IMR-90 (cell line): ENCODE data around the gene GCN1. TPM values are rescaled to one million over a fixed set of nuclear protein-coding genes. Genes with fewer than 3 reads are reported as not detected.

Experiments
- ATAC-seq: fragments of 200-7000 bp; cut with Tn5 transposase; 2 replicates; pipeline ENCODE4 v1.9.1; 2020; ENCODE audit warnings: low read depth, mild to moderate bottlenecking, moderate library complexity
- BruUV-seq: library from RNA; stranded (reverse); fragments of 400-500 nt; replicated peaks from 2 replicates; lab custom pipeline; 2021; lab: Mats Ljungman, UMichigan
- CTCF ChIA-PET: fragments of 300-600 bp; formaldehyde crosslinking; extraction: SDS; loops from one replicate; lab custom pipeline; 2021; ENCODE audit warnings: antibody characterized with exemption; lab: Yijun Ruan, JAX
- POLR2A ChIA-PET: fragments of 300-600 bp; sonication (Branson Sonifier 250); formaldehyde crosslinking; loops from one replicate; lab custom pipeline; 2022; ENCODE audit warnings: antibody characterized with exemption; ENCODE audit not compliant: unreplicated experiment; lab: Charles Lee
- DNase-seq: peaks from one replicate; pipeline ENCODE4 v3.0.0; 2013
- H2AFZ ChIP-seq: replicated peaks from 2 replicates; pipeline ENCODE3; 2013; ENCODE audit warnings: low read length, mild to moderate bottlenecking; ENCODE audit not compliant: poor library complexity
- H2AK5ac ChIP-seq: 2 replicates; pipeline ENCODE4 v1.6.1; 2013; ENCODE audit warnings: low read depth, low read length, inconsistent platforms
- H2AK9ac ChIP-seq: replicated peaks from 2 replicates; pipeline ENCODE3; 2013; ENCODE audit warnings: mild to moderate bottlenecking, low read depth, low read length, moderate library complexity; ENCODE audit not compliant: poor library complexity
- H2BK120ac ChIP-seq: 2 replicates; pipeline ENCODE4 v1.6.1; 2013; ENCODE audit warnings: low read depth, low read length, inconsistent platforms
- H2BK15ac ChIP-seq: 3 replicates; pipeline ENCODE4 v1.6.1; 2013; ENCODE audit warnings: low read depth, low read length, inconsistent platforms
- H2BK20ac ChIP-seq: 2 replicates; pipeline ENCODE4 v1.6.1; 2013; ENCODE audit warnings: low read depth, mild to moderate bottlenecking, inconsistent platforms, low read length, moderate library complexity
- H2BK5ac ChIP-seq: 2 replicates; pipeline ENCODE4 v1.6.1; 2013; ENCODE audit warnings: mild to moderate bottlenecking, low read depth, low read length, inconsistent platforms; ENCODE audit not compliant: poor library complexity, severe bottlenecking
- H3K14ac ChIP-seq: replicated peaks from 2 replicates; pipeline ENCODE4 v1.6.1; 2013; ENCODE audit warnings: low read depth, low read length, inconsistent platforms
- H3K18ac ChIP-seq: 2 replicates; pipeline ENCODE4 v1.6.1; 2013; ENCODE audit warnings: low read depth, low read length, control low read depth
- H3K23ac ChIP-seq: 2 replicates; pipeline ENCODE4 v1.6.1; 2013; ENCODE audit warnings: low read depth, low read length, inconsistent platforms
- H3K27ac ChIP-seq: 2 replicates; pipeline ENCODE4 v1.5.1; 2013; ENCODE audit warnings: mild to moderate bottlenecking, control low read depth, low read length; ENCODE audit not compliant: insufficient read depth
- H3K27me3 ChIP-seq: 2 replicates; pipeline ENCODE4 v1.6.1; 2013; ENCODE audit warnings: low read length; ENCODE audit not compliant: control insufficient read depth, insufficient read depth
- H3K36me3 ChIP-seq: 2 replicates; pipeline ENCODE4 v1.6.1; 2013; ENCODE audit warnings: low read length, mixed read lengths; ENCODE audit not compliant: control insufficient read depth, insufficient read depth
- H3K4ac ChIP-seq: 2 replicates; pipeline ENCODE4 v1.6.1; 2013; ENCODE audit warnings: low read depth, low read length, inconsistent platforms
- H3K4me1 ChIP-seq: 2 replicates; pipeline ENCODE4 v1.6.1; 2013; ENCODE audit warnings: low read length, mixed read lengths; ENCODE audit not compliant: control insufficient read depth, insufficient read depth
- H3K4me2 ChIP-seq: 2 replicates; pipeline ENCODE4 v1.6.1; 2013; ENCODE audit warnings: low read depth, mild to moderate bottlenecking, control low read depth, low read length, moderate library complexity
- H3K4me3 ChIP-seq: 2 replicates; pipeline ENCODE4 v1.5.1; 2013; ENCODE audit warnings: low read depth, mild to moderate bottlenecking, control low read depth, low read length, moderate library complexity; ENCODE audit not compliant: insufficient read depth
- H3K56ac ChIP-seq: 2 replicates; pipeline ENCODE4 v1.6.1; 2013; ENCODE audit warnings: low read length, inconsistent platforms; ENCODE audit not compliant: insufficient read depth; ENCODE audit errors: extremely low read depth
- H3K79me1 ChIP-seq, 2 experiments: 2 replicates each; pipeline ENCODE4 v1.6.1; 2013; ENCODE audit warnings: low read length in 2 of 2, inconsistent platforms in 1 of 2, low read depth in 1 of 2
- H3K9ac ChIP-seq: 2 replicates; pipeline ENCODE4 v1.6.1; 2013; ENCODE audit warnings: low read depth, low read length, control low read depth
- H3K9me1 ChIP-seq: 2 replicates; pipeline ENCODE4 v1.6.1; 2013; ENCODE audit warnings: low read length, inconsistent platforms; ENCODE audit not compliant: insufficient read depth
- H3K9me3 ChIP-seq: 2 replicates; pipeline ENCODE4 v1.6.1; 2013; ENCODE audit warnings: low read length; ENCODE audit not compliant: control insufficient read depth, insufficient read depth
- H4K20me1 ChIP-seq: 2 replicates; pipeline ENCODE4 v1.6.1; 2013; ENCODE audit warnings: low read length, inconsistent platforms; ENCODE audit not compliant: insufficient read depth
- H4K5ac ChIP-seq: 2 replicates; pipeline ENCODE4 v1.6.1; 2013; ENCODE audit warnings: mild to moderate bottlenecking, low read depth, low read length, control low read depth
- H4K8ac ChIP-seq, 2 experiments: 2 replicates each; pipeline ENCODE4 v1.6.1; 2013; ENCODE audit warnings: low read depth in 2 of 2, low read length in 2 of 2, control low read depth in 1 of 2, inconsistent platforms in 1 of 2
- H4K91ac ChIP-seq: 2 replicates; pipeline ENCODE4 v1.6.1; 2013; ENCODE audit warnings: low read depth, low read length, inconsistent platforms; ENCODE audit not compliant: insufficient read depth
- BHLHE40 ChIP-seq: fragments of 150-350 bp; IDR thresholded peaks from 2 replicates; pipeline ENCODE4 v1.6.1; 2016; ENCODE audit warnings: mild to moderate bottlenecking, low read depth, low read length
- CHD1 ChIP-seq: IDR thresholded peaks from 2 replicates; pipeline ENCODE4 v1.6.1; 2012; ENCODE audit warnings: low read depth, low read length, improper control_type of control experiment
- CTCF ChIP-seq: conservative IDR thresholded peaks from 2 replicates; pipeline ENCODE4 v1.5.1; 2012; ENCODE audit warnings: mild to moderate bottlenecking, low read depth, low read length, improper control_type of control experiment
- POLR2A ChIP-seq: IDR thresholded peaks from 2 replicates; pipeline ENCODE4 v1.6.1; 2012; ENCODE audit warnings: mild to moderate bottlenecking, low read depth, low read length
- RCOR1 ChIP-seq: IDR thresholded peaks from 2 replicates; pipeline ENCODE4 v1.6.1; 2012; ENCODE audit warnings: mild to moderate bottlenecking, low read length, improper control_type of control experiment; ENCODE audit not compliant: insufficient replicate concordance
- RFX5 ChIP-seq: IDR thresholded peaks from 2 replicates; pipeline ENCODE4 v1.8.0; 2012; ENCODE audit warnings: low read depth, mild to moderate bottlenecking, low read length, moderate library complexity
- SMC3 ChIP-seq: fragments of 150-350 bp; IDR thresholded peaks from 2 replicates; pipeline ENCODE4 v1.6.1; 2016; ENCODE audit warnings: low read depth, mild to moderate bottlenecking, antibody characterized with exemption, low read length, moderate library complexity
- WGBS, 2 experiments: methylation state at CpG; one replicate each; pipeline versions ENCODE4 v1.1.5 to v1.1.7; 2013; ENCODE audit warnings: missing lambda C conversion rate in 2 of 2; ENCODE audit not compliant: insufficient read length in 1 of 2; ENCODE audit errors: extremely low coverage in 2 of 2; 5-methylcytosine and 5-hydroxymethylcytosine counted together
- dilution Hi-C: fragments of 300-500 bp; cut with HindIII; formaldehyde crosslinking; loops from one replicate; pipeline ENCODE4 v1.14.3; 2018; ENCODE audit warnings: low sequenced_read_pairs; ENCODE audit not compliant: unreplicated experiment
- in situ Hi-C: fragments of 300-500 bp; cut with MboI; formaldehyde crosslinking; loops from 3 replicates; pipeline ENCODE4 v1.14.3; 2019; ENCODE audit warnings: low sequenced_read_pairs, inconsistent platforms, mixed read lengths
- intact Hi-C: fragments of 100-400 bp; cut with micrococcal nuclease; formaldehyde crosslinking; loops from 2 replicates; pipeline ENCODE4 v1.10.0; 2022
- polyA plus RNA-seq, 3 experiments: library from polyadenylated mRNA; depleted of rRNA; stranded (reverse); fragments of >200 nt; gene quantifications; 2 replicates each; pipeline ENCODE4 v1.2.3, GENCODE V29; 2012; ENCODE audit warnings: low replicate concordance in 1 of 3
- total RNA-seq: library from RNA; depleted of rRNA; stranded (reverse); fragments of >200 nt; gene quantifications from 2 replicates; pipeline ENCODE4 v1.2.3, GENCODE V29; 2012

The GCN1 gene
- total and polyA plus RNA-seq, 2 of the 4 experiments (the other 2 are of a cell fraction): 57.8 to 77.6 TPM

GRCh38 chr12:120092551-120093335, 101.8 kb downstream of the GCN1 start (continued):
- TF ChIP-seq BHLHE40: no peak

- Histone ChIP-seq H3K4me1 (no peaks in the 10 kb centered on the region; the same call in 1 of the 2 replicates), H2BK120ac (no peak overlapping the region), H3K4ac (no peak overlapping the region), H2BK5ac (no peak overlapping the region), H4K20me1 (peaks cover 30% of the 10 kb centered on the region), H3K18ac (no peak overlapping the region), H3K9ac (no peak overlapping the region), H4K5ac (no peak overlapping the region), H3K4me3 (no peak overlapping the region), H3K23ac (no peak overlapping the region), H4K91ac (no peak overlapping the region), H3K27me3 (no peaks in the 10 kb centered on the region), H3K4me2 (no peak overlapping the region), H3K9me1 (0 out of 2 replicates have a peak, but pooled peaks cover 8% of the 10 kb centered on the region), H2AFZ (no peak overlapping the region), H3K36me3 (peaks cover 25% of the 10 kb centered on the region; the same call in 1 of the 2 replicates), H3K56ac (no peak overlapping the region), H2AK9ac (peak overlapping the region; percentile 77), H2BK15ac (no peak overlapping the region), H3K79me1 (peaks cover 0 to 18% of the 10 kb centered on the region in 2 experiments; a peak in 2 of 4 replicates), H2AK5ac (no peak overlapping the region), H3K9me3 (no peaks in the 10 kb centered on the region), H3K14ac (no peak overlapping the region), H2BK20ac (no peak overlapping the region), H3K27ac (no peak overlapping the region), H4K8ac (no peak overlapping the region)
- TF ChIP-seq RFX5 (no peak), RCOR1 (no peak), CTCF (no peak), POLR2A (no peak), SMC3 (no peak), CHD1 (no peak), BHLHE40 (no peak)
- dilution Hi-C loops: no loop called here
- WGBS, 2 experiments: 71% methylated on average over 4 of the region's 12 CpGs; no CpG with 5 or more reads in 1 of the 2 experiments
- ChIA-PET POLR2A (no interaction called here), CTCF (no interaction called here)
- ATAC-seq (no peak), DNase-seq (no peak)
- intact Hi-C loops: no loop called here
- in situ Hi-C loops: no loop called here
- no TSS peak for BruUV-seq
These were observed 103.0 kb downstream of the GCN1 start for GRCh38 chr12:120091371-120092090.
